Brain microvascular endothelial cell (primary cell): ENCODE data around the gene TTC33.

Source experiments
- DNase-seq: peaks from one replicate; pipeline ENCODE4 v3.0.0-alpha.2; 2020
- H3K27ac ChIP-seq: fragments of 250-450 bp; sonication (Bioruptor Pico); 2 replicates; pipeline ENCODE4 v1.5.1; 2020; ENCODE audit warnings: mild to moderate bottlenecking, moderate library complexity
- H3K27me3 ChIP-seq: fragments of 250-450 bp; sonication (Bioruptor Pico); replicated peaks from 2 replicates; pipeline ENCODE4 v1.5.1; 2020; ENCODE audit warnings: mild to moderate bottlenecking
- H3K36me3 ChIP-seq: fragments of 250-450 bp; sonication (Bioruptor Pico); replicated peaks from 2 replicates; pipeline ENCODE4 v1.5.1; 2020; ENCODE audit warnings: mild to moderate bottlenecking
- H3K4me3 ChIP-seq: 2 replicates; pipeline ENCODE4 v1.5.1; 2011; ENCODE audit warnings: low read depth, mild to moderate bottlenecking, control low read depth, low read length, moderate library complexity
- CTCF ChIP-seq: IDR thresholded peaks from 2 replicates; pipeline ENCODE4 v1.5.1; 2011; ENCODE audit warnings: low read depth, mild to moderate bottlenecking, moderate library complexity, low read length, control low read depth, inconsistent platforms; ENCODE audit errors: missing control alignments
- in situ Hi-C: cut with HindIII; loops from 2 replicates; pipeline ENCODE4 v1.10.0; 2017; ENCODE audit warnings: low sequenced_read_pairs, low pct_ligation_motif_present

The TTC33 gene

GRCh38 chr5:40678460-40679147 is 77.2 kb downstream of the TTC33 start:
- Histone ChIP-seq H3K27me3 (no peaks in the 10 kb centered on the region), H3K36me3 (peaks cover 9% of the 10 kb centered on the region), H3K27ac (peak overlapping the region; percentile 88), H3K4me3 (peak overlapping the region; percentile 85)
- in situ Hi-C loops: no loop called here
- no peak for TF ChIP-seq CTCF
- DNase-seq: peak; percentile 16

- H3K27me3 ChIP-seq: no peaks in the 10 kb centered on the region
- H3K27ac ChIP-seq: peak overlapping the region; percentile 88
- peaks cover 9% of the 10 kb centered on the region for H3K36me3 ChIP-seq
- in situ Hi-C loops: no loop called here
- H3K4me3 ChIP-seq: peak overlapping the region; percentile 85
- TF ChIP-seq CTCF: no peak
- no peak for DNase-seq
Measured at GRCh38 chr5:40678026-40678425, 77.7 kb downstream of the TTC33 start.

GRCh38 chr5:40677456-40677855 is 78.3 kb downstream of the TTC33 start:
- in situ Hi-C loops: no loop called here
- Histone ChIP-seq H3K27ac (peak overlapping the region; percentile 88), H3K36me3 (peaks cover 9% of the 10 kb centered on the region), H3K27me3 (no peaks in the 10 kb centered on the region), H3K4me3 (no peak overlapping the region)
- no peak for TF ChIP-seq CTCF
- DNase-seq: no peak

- TF ChIP-seq CTCF: peak; percentile 15
- H3K27ac ChIP-seq: peak overlapping the region; percentile 88
- in situ Hi-C loops: no loop called here
Measured at GRCh38 chr5:40676613-40677343, 79.0 kb downstream of the TTC33 start.

GRCh38 chr5:40675396-40676133 is 80.2 kb downstream of the TTC33 start:
- H3K27ac ChIP-seq: no peak overlapping the region
- no peaks in the 10 kb centered on the region for H3K27me3 ChIP-seq
- no peak for TF ChIP-seq CTCF
- H3K36me3 ChIP-seq: no peaks in the 10 kb centered on the region
- DNase-seq: no peak
- H3K4me3 ChIP-seq: no peak overlapping the region
- in situ Hi-C loops: no loop called here

More at GRCh38 chr5:40676613-40677343, 79.0 kb downstream of the TTC33 start:
- Histone ChIP-seq H3K4me3 (no peak overlapping the region), H3K27me3 (no peaks in the 10 kb centered on the region), H3K36me3 (peaks cover 8% of the 10 kb centered on the region)
- peak; percentile 82 for DNase-seq
